PFSK-1 (cell line): Measurements from ENCODE around the gene NKAIN2.

Experiments used
- FOXP2 ChIP-seq: optimal IDR thresholded peaks from 2 replicates; pipeline ENCODE3; 2011; ENCODE audit warnings: borderline replicate concordance, control low read depth, inconsistent platforms; ENCODE audit not compliant: insufficient read depth; ENCODE audit errors: extremely low read length, extremely low read depth
- POLR2AphosphoS5 ChIP-seq: IDR thresholded peaks from 2 replicates; pipeline ENCODE4 v1.6.1; 2012; ENCODE audit warnings: low read depth, mild to moderate bottlenecking, control low read depth, low read length, moderate library complexity
- SIN3A ChIP-seq: IDR thresholded peaks from 2 replicates; pipeline ENCODE4 v1.6.1; 2012; ENCODE audit warnings: mild to moderate bottlenecking, low read length, moderate library complexity, borderline replicate concordance; ENCODE audit not compliant: insufficient read depth
- TAF1 ChIP-seq: IDR thresholded peaks from 2 replicates; pipeline ENCODE4 v1.6.1; 2012; ENCODE audit warnings: low read length, control low read depth, borderline replicate concordance; ENCODE audit not compliant: insufficient read depth
- TF ChIP-seq, protein P1 (sequence below), 2 experiments: IDR thresholded peaks; 2 replicates each; pipeline versions ENCODE4 v1.6.1 to v1.8.0; 2011 to 2012; ENCODE audit warnings: low read depth in 2 of 2, low read length in 2 of 2, control low read depth in 1 of 2, inconsistent platforms in 1 of 2, mild to moderate bottlenecking in 1 of 2, moderate library complexity in 1 of 2; ENCODE audit not compliant: insufficient read depth in 1 of 2

The NKAIN2 gene

DNA sequence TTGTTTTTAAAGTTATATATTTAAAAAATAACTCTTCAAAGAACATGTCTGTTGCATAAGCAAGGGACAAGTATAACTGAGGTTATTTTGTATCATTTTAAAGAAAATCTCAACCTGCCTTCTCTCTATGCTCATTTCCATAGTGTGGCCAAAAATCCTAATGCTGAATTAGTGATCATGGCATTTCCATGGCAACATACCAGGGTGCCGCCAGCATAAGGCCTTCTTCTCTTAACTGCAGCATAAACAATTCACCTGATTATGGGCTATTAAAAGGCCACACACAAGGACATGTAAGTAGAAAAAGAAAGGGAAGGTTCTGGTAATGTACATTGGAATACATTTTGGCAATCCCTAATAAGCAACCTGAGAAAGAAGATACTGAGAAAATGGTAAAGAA is 1063.5 kb downstream of the NKAIN2 start:
- TF ChIP-seq, protein P1, sequence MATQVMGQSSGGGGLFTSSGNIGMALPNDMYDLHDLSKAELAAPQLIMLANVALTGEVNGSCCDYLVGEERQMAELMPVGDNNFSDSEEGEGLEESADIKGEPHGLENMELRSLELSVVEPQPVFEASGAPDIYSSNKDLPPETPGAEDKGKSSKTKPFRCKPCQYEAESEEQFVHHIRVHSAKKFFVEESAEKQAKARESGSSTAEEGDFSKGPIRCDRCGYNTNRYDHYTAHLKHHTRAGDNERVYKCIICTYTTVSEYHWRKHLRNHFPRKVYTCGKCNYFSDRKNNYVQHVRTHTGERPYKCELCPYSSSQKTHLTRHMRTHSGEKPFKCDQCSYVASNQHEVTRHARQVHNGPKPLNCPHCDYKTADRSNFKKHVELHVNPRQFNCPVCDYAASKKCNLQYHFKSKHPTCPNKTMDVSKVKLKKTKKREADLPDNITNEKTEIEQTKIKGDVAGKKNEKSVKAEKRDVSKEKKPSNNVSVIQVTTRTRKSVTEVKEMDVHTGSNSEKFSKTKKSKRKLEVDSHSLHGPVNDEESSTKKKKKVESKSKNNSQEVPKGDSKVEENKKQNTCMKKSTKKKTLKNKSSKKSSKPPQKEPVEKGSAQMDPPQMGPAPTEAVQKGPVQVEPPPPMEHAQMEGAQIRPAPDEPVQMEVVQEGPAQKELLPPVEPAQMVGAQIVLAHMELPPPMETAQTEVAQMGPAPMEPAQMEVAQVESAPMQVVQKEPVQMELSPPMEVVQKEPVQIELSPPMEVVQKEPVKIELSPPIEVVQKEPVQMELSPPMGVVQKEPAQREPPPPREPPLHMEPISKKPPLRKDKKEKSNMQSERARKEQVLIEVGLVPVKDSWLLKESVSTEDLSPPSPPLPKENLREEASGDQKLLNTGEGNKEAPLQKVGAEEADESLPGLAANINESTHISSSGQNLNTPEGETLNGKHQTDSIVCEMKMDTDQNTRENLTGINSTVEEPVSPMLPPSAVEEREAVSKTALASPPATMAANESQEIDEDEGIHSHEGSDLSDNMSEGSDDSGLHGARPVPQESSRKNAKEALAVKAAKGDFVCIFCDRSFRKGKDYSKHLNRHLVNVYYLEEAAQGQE (IDR thresholded peaks at IDR 0.05; ENCODE audit: insufficient read depth in 1 of 2, low read depth in 2 of 2, low read length in 2 of 2) = no peak
- no peak for TF ChIP-seq FOXP2
- TF ChIP-seq POLR2AphosphoS5 = no peak

GRCh38 chr6:124868481-124868880 is 1064.8 kb downstream of the NKAIN2 start:
- TF ChIP-seq FOXP2 (no peak), TAF1 (no peak), POLR2AphosphoS5 (no peak), SIN3A (no peak)
- TF ChIP-seq, protein P1 (IDR thresholded peaks at IDR 0.05; ENCODE audit: insufficient read depth in 1 of 2, low read depth in 2 of 2, low read length in 2 of 2) = no peak

DNA sequence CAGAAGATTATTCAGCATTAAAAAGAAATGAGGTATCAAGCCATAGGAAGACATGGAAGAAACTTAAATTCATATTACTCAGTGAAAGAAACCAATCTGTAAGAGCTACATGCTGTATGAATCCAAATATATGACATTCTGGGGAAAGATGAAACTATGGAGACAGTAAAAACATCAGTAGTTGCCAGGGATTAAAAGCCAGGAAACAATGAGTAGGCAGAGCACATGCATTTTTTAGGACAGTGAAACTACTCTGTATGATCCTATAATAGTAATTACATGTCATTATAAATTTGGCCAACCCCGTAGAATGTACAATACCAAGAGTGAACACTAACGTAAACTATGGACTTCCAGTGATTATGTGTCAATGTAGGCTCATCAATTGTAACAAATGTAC is 1065.8 kb downstream of the NKAIN2 start:
- TF ChIP-seq, protein P1 (IDR thresholded peaks at IDR 0.05; ENCODE audit: insufficient read depth in 1 of 2, low read depth in 2 of 2, low read length in 2 of 2) = no peak
- no peak for TF ChIP-seq FOXP2

DNA sequence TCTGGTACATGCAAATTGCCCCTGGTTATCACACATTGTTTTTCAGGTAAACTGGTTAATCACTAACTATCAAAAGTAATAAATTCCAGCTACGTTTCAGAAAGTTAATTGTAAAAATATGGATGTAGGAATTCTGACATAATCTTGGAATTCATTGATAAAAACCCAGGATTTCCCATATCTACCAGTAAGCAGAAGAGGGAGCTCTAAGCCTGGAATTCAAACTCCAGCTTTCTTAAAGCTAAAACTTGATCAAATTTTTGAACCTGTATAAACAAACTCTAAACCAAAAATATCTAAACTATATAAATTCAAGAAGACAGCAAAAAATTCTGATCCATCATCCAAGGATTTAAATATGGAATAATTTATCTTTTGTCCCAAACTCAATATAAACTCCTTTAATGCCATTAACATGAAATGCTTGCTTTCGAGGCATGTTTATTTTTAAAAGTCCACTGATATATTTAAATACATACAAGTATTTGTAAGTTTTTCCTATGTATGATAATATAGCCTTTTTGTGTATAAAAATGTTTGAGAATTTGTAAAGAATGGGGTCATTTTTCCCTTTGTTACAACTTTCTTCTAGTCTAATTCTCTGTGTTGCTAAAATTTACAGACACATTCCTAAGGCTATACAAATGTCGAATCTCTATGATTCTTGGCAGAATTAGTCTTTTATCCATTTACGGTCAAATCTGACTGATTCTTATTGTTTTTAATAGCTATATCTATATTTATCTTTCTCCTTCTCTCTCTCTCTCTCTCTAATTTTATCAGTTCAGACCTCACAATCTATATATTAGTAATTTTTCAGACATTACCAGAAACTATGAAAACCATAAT is 1067.2 kb downstream of the NKAIN2 start:
- no peak for TF ChIP-seq TAF1

GRCh38 chr6:124872361-124873065 is 1068.8 kb downstream of the NKAIN2 start:
- TF ChIP-seq, protein P1 (IDR thresholded peaks at IDR 0.05; ENCODE audit: insufficient read depth in 1 of 2, low read depth in 2 of 2, low read length in 2 of 2) = no peak
- TF ChIP-seq POLR2AphosphoS5 = no peak
- TF ChIP-seq FOXP2 = no peak
- TF ChIP-seq TAF1 = no peak
- no peak for TF ChIP-seq SIN3A
